NCI-H146 (cell line): ENCODE results near the gene NECTIN4.

Experiments
- DNase-seq: peaks from one replicate; lab custom pipeline; 2025; lab: John Stamatoyannopoulos, UW

Gene NECTIN4

GRCh38 chr1:161111527-161111926 is 22.2 kb upstream of the NECTIN4 start:
- DNase-seq, result no peak

- no peak for DNase-seq
These were observed 21.8 kb upstream of the NECTIN4 start for GRCh38 chr1:161111117-161111516.

GRCh38 chr1:161106431-161106830 is 17.1 kb upstream of the NECTIN4 start:
- no peak for DNase-seq

GRCh38 chr1:161100556-161100955 is 11.2 kb upstream of the NECTIN4 start:
- no peak for DNase-seq

- no peak for DNase-seq
These were observed 9.9 kb upstream of the NECTIN4 start for GRCh38 chr1:161099090-161099802.

- peak; percentile 91 for DNase-seq
These were observed 9.1 kb upstream of the NECTIN4 start, which contains the start of gene KLHDC9 for GRCh38 chr1:161098210-161099068. KLHDC9 (plus strand) TSS chr1:161098361; CDS start chr1:161098536, 175 bp downstream.

GRCh38 chr1:161096530-161096929 is 7.2 kb upstream of the NECTIN4 start:
- DNase-seq, result no peak

GRCh38 chr1:161096015-161096414 is 6.7 kb upstream of the NECTIN4 start:
- DNase-seq, result no peak

- no peak for DNase-seq
These were observed 5.9 kb upstream of the NECTIN4 start for GRCh38 chr1:161095230-161095629.

GRCh38 chr1:161094481-161094880 is 5.1 kb upstream of the NECTIN4 start:
- DNase-seq, result no peak

- no peak for DNase-seq
These were observed 3.3 kb upstream of the NECTIN4 start for GRCh38 chr1:161092621-161093028.

GRCh38 chr1:161091796-161092507 is 2.6 kb upstream of the NECTIN4 start:
- DNase-seq, result no peak

- no peak for DNase-seq
These were observed 1.7 kb upstream of the NECTIN4 start for GRCh38 chr1:161091093-161091492.

- no peak for DNase-seq
These were observed 1.3 kb upstream of the NECTIN4 start for GRCh38 chr1:161090617-161091016.

GRCh38 chr1:161089938-161090337 is 580 bp upstream of the NECTIN4 start:
- DNase-seq, result no peak

- DNase-seq, result no peak
These were observed 709 bp downstream of the NECTIN4 start for GRCh38 chr1:161088587-161089110.

GRCh38 chr1:161086457-161086856 is 2.9 kb downstream of the NECTIN4 start:
- no peak for DNase-seq

GRCh38 chr1:161085165-161085564 is 4.2 kb downstream of the NECTIN4 start:
- DNase-seq, result no peak

GRCh38 chr1:161084597-161084988 is 4.8 kb downstream of the NECTIN4 start:
- DNase-seq, result no peak

GRCh38 chr1:161083748-161084596 is 5.4 kb downstream of the NECTIN4 start:
- DNase-seq, result no peak

- no peak for DNase-seq
These were observed 6.2 kb downstream of the NECTIN4 start for GRCh38 chr1:161082996-161083747.
